ENCODE results near the gene CXorf58. TPM values are rescaled to one million over a fixed set of nuclear protein-coding genes. Genes with fewer than 3 reads are reported as not detected.

The CXorf58 gene
- total and polyA plus RNA-seq, 9 of the 15 experiments (the other 6 are each of a cell fraction or from before 2014, with no cell fraction given), result 0.10 to 0.27 (median 0.16) TPM; not detected in 3

- Histone ChIP-seq H3K36me3 (ENCODE audit: control insufficient read depth, insufficient read depth, low read length) (peaks cover 29% of the 10 kb centered on the region; the same call in 1 of the 3 replicates), H2AFZ (ENCODE audit: low read depth, low read length) (no peak overlapping the region), H3K27ac (ENCODE audit: extremely low read depth, low read depth, low read length) (no peak overlapping the region), H3K27me3 (ENCODE audit: control insufficient read depth in 2 of 2, insufficient read depth in 2 of 2, low read length in 2 of 2) (no peaks in the 10 kb centered on the region), H3K4me1 (replicated peaks in 1 of 2; ENCODE audit: control insufficient read depth in 2 of 2, insufficient read depth in 2 of 2, low read length in 2 of 2) (peaks cover 0 to 3% of the 10 kb centered on the region in 2 experiments; a peak in 2 of 5 replicates), H3K9ac (ENCODE audit: insufficient read depth in 1 of 2, low read depth in 2 of 2, low read length in 2 of 2) (no peak overlapping the region), H3K79me2 (ENCODE audit: control insufficient read depth, insufficient read depth, low read length) (peaks cover 9% of the 10 kb centered on the region; the same call in 1 of the 3 replicates), H4K20me1 (replicated peaks; ENCODE audit: control insufficient read depth, insufficient read depth, low read length) (no peaks in the 10 kb centered on the region), H3K4me2 (ENCODE audit: insufficient read depth, low read length) (no peak overlapping the region), H3K4me3 (no peak overlapping the region), H3K9me1 (ENCODE audit: control insufficient read depth, insufficient read depth, low read length) (no peaks in the 10 kb centered on the region), H3K9me3 (replicated peaks; ENCODE audit: control insufficient read depth, insufficient read depth, low read depth, low read length) (no peaks in the 10 kb centered on the region)
- intact Hi-C loops (cut with micrococcal nuclease), result no loop called here
- no TSS peak for BruUV-seq (replicated peaks)
- WGBS (ENCODE audit: insufficient coverage, low coverage, missing lambda C conversion rate), result 89% methylated on average over 2 of the region's 2 CpGs
- no peak for ATAC-seq
- TF ChIP-seq NKRF (IDR thresholded peaks at IDR 0.05; ENCODE audit: borderline replicate concordance) (no peak), E2F5 (CRISPR knock-in tag; IDR thresholded peaks at IDR 0.05) (no peak), NFIC (IDR thresholded peaks at IDR 0.05) (peak; percentile 79)
- in situ Hi-C loops (cut with MboI), result no loop called here
- ChIA-PET CTCF (ENCODE audit: low intra/inter-chr PET ratio) (no interaction called here), POLR2A (interaction anchor here (1.5 kb wide), 1 partner anchor 9 kb away, joined by 3 read pairs; no protein-coding TSS in a partner anchor)
- no peak for FAIRE-seq
- no peak for DNase-seq (ENCODE audit: extremely low read depth in 1 of 4, low spot score in 3 of 4)
These were observed 73.9 kb downstream of the CXorf58 start for GRCh38 chrX:23981711-23982110.
